GM23338 (cell line): ENCODE measurements around the gene PDE4B. TPM values are rescaled to one million over a fixed set of nuclear protein-coding genes. Genes with fewer than 3 reads are reported as not detected.
A peak's percentile ranks its signal among the peaks of the same experiment; 100 is the strongest.

ENCODE experiments used
- ATAC-seq: fragments of 200-7000 bp; cut with Tn5 transposase; 3 replicates; pipeline ENCODE4 v1.9.1; 2020
- DNase-seq: peaks from one replicate; pipeline ENCODE4 v3.0.0-alpha.2; 2015; ENCODE audit warnings: low spot score
- H2AFZ ChIP-seq: fragments of 200-600 bp; sonication (generic); 2 replicates; pipeline ENCODE4 v1.8.0; 2016; ENCODE audit warnings: antibody characterized with exemption, mild to moderate bottlenecking, moderate library complexity
- H3F3A ChIP-seq: fragments of 200-600 bp; sonication (generic); replicated peaks from 2 replicates; pipeline ENCODE4 v1.8.0; 2017; ENCODE audit warnings: antibody characterized with exemption, mixed run types, low read depth
- H3K27ac ChIP-seq: fragments of 200-600 bp; sonication (generic); 2 replicates; pipeline ENCODE4 v1.6.1; 2016; ENCODE audit warnings: low read depth
- H3K27me3 ChIP-seq: fragments of 200-600 bp; sonication (generic); 2 replicates; pipeline ENCODE4 v1.8.0; 2016; ENCODE audit warnings: mild to moderate bottlenecking, mixed run types, moderate library complexity; ENCODE audit not compliant: insufficient read depth
- H3K36me3 ChIP-seq: fragments of 200-600 bp; sonication (generic); 2 replicates; pipeline ENCODE4 v1.8.0; 2016; ENCODE audit warnings: mild to moderate bottlenecking; ENCODE audit not compliant: insufficient read depth
- H3K4me1 ChIP-seq: fragments of 200-600 bp; sonication (generic); 2 replicates; pipeline ENCODE4 v1.8.0; 2016; ENCODE audit warnings: mild to moderate bottlenecking, moderate library complexity; ENCODE audit not compliant: insufficient read depth
- H3K4me2 ChIP-seq: fragments of 200-600 bp; sonication (generic); 2 replicates; pipeline ENCODE4 v1.7.1; 2017; ENCODE audit warnings: mixed run types
- H3K4me3 ChIP-seq: fragments of 200-600 bp; sonication (generic); 2 replicates; pipeline ENCODE4 v1.6.1; 2016; ENCODE audit warnings: mixed run types
- H3K79me2 ChIP-seq: fragments of 200-600 bp; sonication (generic); replicated peaks from 2 replicates; pipeline ENCODE4 v1.8.0; 2017; ENCODE audit warnings: mild to moderate bottlenecking; ENCODE audit not compliant: insufficient read depth
- H3K9me2 ChIP-seq: fragments of 200-600 bp; sonication (generic); 2 replicates; pipeline ENCODE4 v1.8.0; 2017; ENCODE audit not compliant: insufficient read depth
- H4K20me1 ChIP-seq: fragments of 200-600 bp; sonication (generic); replicated peaks from 2 replicates; pipeline ENCODE4 v1.8.0; 2017; ENCODE audit warnings: mild to moderate bottlenecking; ENCODE audit not compliant: insufficient read depth
- H3K27ac Mint-ChIP-seq: 2 replicates; pipeline ENCODE4 v1.8.0; 2020; ENCODE audit warnings: inconsistent platforms, mild to moderate bottlenecking, moderate library complexity, mixed read lengths
- H3K27me3 Mint-ChIP-seq: 3 replicates; pipeline ENCODE4 v1.8.0; 2022; ENCODE audit warnings: low read depth, mild to moderate bottlenecking, moderate library complexity, mixed read lengths, inconsistent platforms; ENCODE audit not compliant: insufficient read depth, poor library complexity
- H3K36me3 Mint-ChIP-seq: 3 replicates; pipeline ENCODE4 v1.8.0; 2021; ENCODE audit warnings: low read depth, mild to moderate bottlenecking, inconsistent platforms, moderate library complexity, mixed read lengths
- H3K4me1 Mint-ChIP-seq: 3 replicates; pipeline ENCODE4 v1.8.0; 2020; ENCODE audit warnings: mild to moderate bottlenecking, inconsistent platforms, mixed read lengths
- H3K4me3 Mint-ChIP-seq: 3 replicates; pipeline ENCODE4 v1.8.0; 2021; ENCODE audit warnings: moderate library complexity, mild to moderate bottlenecking, inconsistent platforms, mixed read lengths
- H3K9me3 Mint-ChIP-seq: 3 replicates; pipeline ENCODE4 v1.8.0; 2020; ENCODE audit warnings: moderate library complexity, mild to moderate bottlenecking, inconsistent platforms, mixed read lengths
- CREB1 ChIP-seq: fragments of 250-450 bp; sonication (Bioruptor Pico); IDR thresholded peaks from 2 replicates; pipeline ENCODE4 v1.5.0; 2020; ENCODE audit warnings: low read depth, mild to moderate bottlenecking, moderate library complexity
- CTCF ChIP-seq, 2 experiments: fragments of 200-600 bp in 1 of 2; sonication (generic) in 1 of 2; conservative IDR thresholded peaks; 2 replicates each; pipeline versions ENCODE4 v1.5.1 to v1.6.1; 2016 to 2017; ENCODE audit warnings: antibody characterized with exemption in 2 of 2, low read depth in 2 of 2, mild to moderate bottlenecking in 2 of 2, moderate library complexity in 1 of 2
- ETS1 ChIP-seq: IDR thresholded peaks from 2 replicates; pipeline ENCODE4 v1.6.1; 2016; ENCODE audit warnings: antibody characterized with exemption
- EZH2 ChIP-seq: fragments of 200-600 bp; sonication (generic); IDR thresholded peaks from one replicate; pipeline ENCODE4 v1.8.0; 2017; ENCODE audit warnings: antibody characterized with exemption, mild to moderate bottlenecking, low read depth; ENCODE audit not compliant: unreplicated experiment
- EZH2phosphoT487 ChIP-seq: fragments of 200-600 bp; sonication (generic); IDR thresholded peaks from one replicate; pipeline ENCODE4 v1.8.1; 2018; ENCODE audit warnings: antibody characterized with exemption; ENCODE audit not compliant: unreplicated experiment
- JUNB ChIP-seq: IDR thresholded peaks from one replicate; pipeline ENCODE4 v1.6.1; 2016; ENCODE audit warnings: antibody characterized with exemption; ENCODE audit not compliant: unreplicated experiment
- NANOG ChIP-seq: IDR thresholded peaks from 2 replicates; pipeline ENCODE4 v1.6.1; 2016; ENCODE audit warnings: antibody characterized with exemption, borderline replicate concordance
- POLR2AphosphoS5 ChIP-seq: IDR thresholded peaks from 2 replicates; pipeline ENCODE4 v1.6.1; 2016; ENCODE audit warnings: antibody characterized with exemption, low read depth
- REST ChIP-seq: IDR thresholded peaks from one replicate; pipeline ENCODE4 v1.6.1; 2018; ENCODE audit warnings: antibody characterized with exemption; ENCODE audit not compliant: unreplicated experiment
- STAT1 ChIP-seq: IDR thresholded peaks from one replicate; pipeline ENCODE4 v1.6.1; 2016; ENCODE audit warnings: antibody characterized with exemption; ENCODE audit not compliant: unreplicated experiment
- ZNF331 ChIP-seq: fragments of 250-450 bp; sonication (Bioruptor Pico); IDR thresholded peaks from 2 replicates; pipeline ENCODE4 v1.5.0; 2020; ENCODE audit warnings: low read depth, mild to moderate bottlenecking, moderate library complexity
- ZNF462 ChIP-seq: fragments of 250-450 bp; sonication (Bioruptor Pico); IDR thresholded peaks from 2 replicates; pipeline ENCODE4 v1.5.0; 2020; ENCODE audit warnings: mild to moderate bottlenecking, moderate library complexity
- polyA plus RNA-seq: library from polyadenylated mRNA; unstranded; fragments of >200 nt; fragmentation: Nextera tagmentation; extraction: Ambion mirVana; gene quantifications from 2 replicates; pipeline ENCODE4 v1.2.1, GENCODE V29; 2016
- total RNA-seq: library from RNA; depleted of rRNA; stranded (reverse); fragments of >200 nt; shearing (Covaris generic); gene quantifications from 2 replicates; pipeline ENCODE4 v1.2.3, GENCODE V29; 2014

Gene PDE4B
- total and polyA plus RNA-seq, 2 experiments from 2014 or later, result 14.0 to 25.6 TPM

- Histone ChIP-seq H3K27me3 (no peaks in the 10 kb centered on the region), H3K9me2 (peaks cover 3% of the 10 kb centered on the region; the same call in 1 of the 2 replicates), H3F3A (no peaks in the 10 kb centered on the region), H3K36me3 (peaks cover 14% of the 10 kb centered on the region), H2AFZ (peak overlapping the region; percentile 14; the same call in 1 of the 2 replicates), H3K4me1 (peaks cover 11% of the 10 kb centered on the region), H3K79me2 (no peaks in the 10 kb centered on the region), H4K20me1 (no peaks in the 10 kb centered on the region), H3K27ac (no peak overlapping the region), H3K4me3 (no peak overlapping the region), H3K4me2 (peak overlapping the region; percentile 70; the same call in 1 of the 2 replicates)
- H3K36me3 Mint-ChIP-seq, result peaks cover 32% of the 10 kb centered on the region
- ATAC-seq, result no peak
- no peak overlapping the region for H3K27ac Mint-ChIP-seq
- no peaks in the 10 kb centered on the region for H3K27me3 Mint-ChIP-seq
- H3K9me3 Mint-ChIP-seq, result peaks cover 36% of the 10 kb centered on the region
- peaks cover 11% of the 10 kb centered on the region for H3K4me1 Mint-ChIP-seq
- no peak overlapping the region for H3K4me3 Mint-ChIP-seq
- DNase-seq, result no peak
- TF ChIP-seq ZNF462 (no peak), JUNB (no peak), REST (no peak), EZH2phosphoT487 (no peak), CTCF (conservative IDR thresholded peaks at IDR 0.05; ENCODE audit: low read depth in 2 of 2) (no peak), POLR2AphosphoS5 (no peak), EZH2 (no peak), ETS1 (no peak), CREB1 (CRISPR knock-in tag) (no peak), NANOG (no peak), ZNF331 (no peak), STAT1 (no peak)
These were observed 587.9 kb downstream of the PDE4B start for GRCh38 chr1:66380452-66381212.
